NCI-H526 (cell line): ENCODE measurements around the gene C4A.
A peak's percentile ranks its signal among the peaks of the same experiment; 100 is the strongest.
"Not testable (repeated sequence)": the region's sequence is repeated elsewhere in the genome, so short reads cannot be mapped to it uniquely, and the experiment has no call there.

Source experiments
- DNase-seq, 2 experiments: peaks; one replicate each; lab custom pipeline; 2025; lab: John Stamatoyannopoulos, UW

Gene C4A

DNA sequence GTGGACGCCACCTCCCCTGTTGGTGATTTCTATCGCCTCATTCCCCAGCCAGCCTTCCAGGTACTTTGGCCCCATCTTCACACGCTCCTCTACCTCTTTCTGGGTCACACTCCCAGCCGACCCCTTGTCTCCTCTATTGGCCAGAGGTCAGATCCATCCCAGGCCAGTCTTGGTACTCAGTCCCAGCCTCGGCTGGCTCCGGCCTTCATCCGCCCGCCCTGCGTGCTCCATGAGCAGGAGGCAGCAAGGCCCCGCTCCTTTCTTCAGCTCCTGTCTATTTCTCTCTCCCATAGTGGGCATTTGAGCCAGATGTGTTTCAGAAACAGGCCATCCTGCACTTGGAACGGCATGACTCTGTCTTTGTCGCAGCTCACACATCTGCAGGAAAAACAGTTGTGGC, 20.2 kb upstream of the C4A start:
- DNase-seq, result no peak

DNA sequence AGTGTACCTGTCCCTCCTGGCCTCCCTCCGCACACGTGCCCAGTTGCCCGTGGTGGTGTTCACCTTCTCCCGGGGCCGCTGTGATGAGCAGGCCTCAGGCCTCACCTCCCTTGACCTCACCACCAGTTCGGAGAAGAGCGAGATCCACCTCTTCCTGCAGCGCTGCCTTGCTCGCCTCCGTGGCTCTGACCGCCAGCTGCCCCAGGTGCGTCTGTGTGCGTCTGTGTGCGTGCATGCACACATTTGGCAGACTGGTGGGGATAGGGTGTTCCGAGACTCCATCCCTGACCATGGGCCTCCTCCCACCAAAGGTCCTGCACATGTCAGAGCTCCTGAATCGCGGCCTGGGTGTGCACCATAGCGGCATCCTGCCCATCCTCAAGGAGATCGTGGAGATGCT, 17.9 kb upstream of the C4A start:
- no peak for DNase-seq

DNA sequence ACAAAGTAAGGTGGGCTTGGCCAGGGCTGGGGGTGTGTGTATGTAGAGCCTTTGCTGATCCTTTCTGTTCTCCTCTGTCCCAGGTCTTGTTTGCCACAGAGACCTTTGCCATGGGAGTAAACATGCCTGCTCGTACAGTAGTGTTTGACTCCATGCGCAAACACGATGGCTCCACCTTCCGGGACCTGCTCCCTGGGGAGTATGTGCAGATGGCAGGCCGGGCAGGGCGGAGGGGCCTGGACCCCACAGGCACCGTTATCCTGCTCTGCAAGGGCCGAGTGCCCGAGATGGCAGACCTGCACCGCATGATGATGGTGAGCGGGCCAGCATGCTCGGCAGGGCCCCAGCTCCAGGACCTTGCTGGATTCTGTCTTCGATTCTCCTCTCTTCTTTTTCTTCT, 16.2 kb upstream of the C4A start:
- DNase-seq, result no peak

DNA sequence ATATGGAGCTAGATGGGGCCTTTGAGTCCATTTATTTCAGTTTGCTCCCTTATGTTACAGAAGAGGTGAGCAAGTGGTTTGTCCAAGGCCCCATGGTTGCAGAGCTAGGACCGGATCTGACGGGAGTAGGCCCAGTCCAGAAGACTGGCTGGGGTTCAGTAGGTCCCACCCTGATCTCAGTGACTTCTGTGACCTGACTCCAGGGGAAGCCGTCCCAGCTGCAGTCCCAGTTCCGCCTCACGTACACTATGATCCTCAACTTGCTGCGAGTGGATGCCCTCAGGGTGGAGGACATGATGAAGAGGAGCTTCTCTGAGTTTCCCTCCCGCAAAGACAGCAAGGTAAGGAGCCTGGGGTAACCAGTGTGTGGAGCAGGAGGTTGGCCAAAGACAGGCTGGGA, 15.4 kb upstream of the C4A start:
- DNase-seq, result no peak

DNA sequence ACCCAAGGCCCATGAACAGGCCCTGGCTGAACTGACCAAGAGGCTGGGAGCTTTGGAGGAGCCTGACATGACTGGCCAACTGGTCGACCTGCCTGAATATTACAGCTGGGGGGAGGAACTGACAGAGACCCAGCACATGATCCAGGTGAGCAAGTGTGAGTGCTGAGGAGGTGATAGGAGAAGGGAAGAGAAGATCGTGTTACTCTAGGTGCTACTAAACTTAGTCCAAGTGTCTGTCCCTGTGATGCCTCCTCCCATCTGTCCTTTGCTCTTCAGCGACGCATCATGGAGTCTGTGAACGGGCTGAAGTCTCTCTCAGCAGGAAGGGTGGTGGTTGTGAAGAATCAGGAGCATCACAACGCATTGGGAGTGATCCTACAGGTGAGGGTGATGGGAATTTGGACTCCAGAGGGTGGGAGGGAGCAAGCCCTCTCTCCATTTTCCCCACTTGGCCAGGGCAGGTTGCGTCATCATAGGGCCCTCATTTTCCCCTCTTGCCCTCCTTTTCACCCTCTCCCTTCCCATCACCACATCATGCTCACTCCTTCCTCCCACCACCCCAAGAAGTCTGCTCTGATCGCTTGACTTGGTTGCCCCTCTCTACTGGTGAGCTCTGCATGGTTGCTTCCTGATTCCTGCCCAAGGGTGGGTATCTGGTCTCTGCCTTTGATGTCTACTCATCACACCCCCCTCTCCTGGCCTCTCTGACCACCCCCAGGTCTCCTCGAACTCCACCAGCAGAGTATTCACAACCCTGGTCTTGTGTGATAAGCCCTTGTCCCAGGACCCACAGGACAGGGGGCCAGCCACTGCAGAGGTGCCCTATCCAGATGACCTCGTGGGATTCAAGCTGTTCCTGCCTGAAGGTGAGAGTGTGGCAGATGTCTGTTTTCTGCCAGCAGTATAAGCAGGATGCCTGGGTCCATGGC, 14.6 kb upstream of the C4A start:
- DNase-seq, result no peak

DNA sequence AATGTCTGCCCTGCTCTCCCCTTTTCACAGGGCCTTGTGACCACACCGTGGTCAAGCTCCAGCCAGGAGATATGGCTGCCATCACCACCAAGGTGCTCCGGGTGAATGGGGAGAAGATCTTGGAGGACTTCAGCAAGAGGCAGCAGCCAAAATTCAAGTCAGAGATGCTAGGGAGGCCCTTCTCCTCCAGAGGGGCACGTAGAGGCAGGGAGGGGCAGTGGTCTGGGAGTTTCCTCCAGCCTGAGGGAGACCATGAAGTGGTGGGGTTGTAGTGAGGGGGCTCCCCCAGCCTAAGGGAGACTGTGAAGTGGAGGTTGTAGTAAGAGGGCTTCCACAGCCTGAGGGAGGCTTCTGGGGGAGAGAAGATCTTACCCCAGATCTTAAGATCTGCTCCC, 13.9 kb upstream of the C4A start:
- DNase-seq, result no peak

DNA sequence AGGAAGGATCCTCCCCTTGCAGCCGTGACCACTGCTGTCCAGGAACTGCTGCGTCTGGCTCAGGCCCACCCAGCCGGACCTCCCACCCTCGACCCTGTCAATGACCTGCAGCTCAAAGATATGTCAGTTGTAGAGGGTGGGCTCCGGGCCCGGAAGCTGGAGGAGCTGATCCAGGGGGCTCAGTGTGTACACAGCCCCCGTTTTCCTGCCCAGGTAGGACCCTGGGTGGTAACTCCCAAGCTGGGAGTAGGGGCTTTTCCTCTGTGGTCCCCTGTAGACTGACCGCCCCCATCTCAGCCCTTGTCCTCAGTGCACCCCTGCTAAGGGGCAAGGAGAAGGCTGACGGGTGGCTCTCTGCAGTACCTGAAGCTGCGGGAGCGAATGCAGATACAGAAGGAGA, 13.5 kb upstream of the C4A start:
- no peak for DNase-seq

DNA sequence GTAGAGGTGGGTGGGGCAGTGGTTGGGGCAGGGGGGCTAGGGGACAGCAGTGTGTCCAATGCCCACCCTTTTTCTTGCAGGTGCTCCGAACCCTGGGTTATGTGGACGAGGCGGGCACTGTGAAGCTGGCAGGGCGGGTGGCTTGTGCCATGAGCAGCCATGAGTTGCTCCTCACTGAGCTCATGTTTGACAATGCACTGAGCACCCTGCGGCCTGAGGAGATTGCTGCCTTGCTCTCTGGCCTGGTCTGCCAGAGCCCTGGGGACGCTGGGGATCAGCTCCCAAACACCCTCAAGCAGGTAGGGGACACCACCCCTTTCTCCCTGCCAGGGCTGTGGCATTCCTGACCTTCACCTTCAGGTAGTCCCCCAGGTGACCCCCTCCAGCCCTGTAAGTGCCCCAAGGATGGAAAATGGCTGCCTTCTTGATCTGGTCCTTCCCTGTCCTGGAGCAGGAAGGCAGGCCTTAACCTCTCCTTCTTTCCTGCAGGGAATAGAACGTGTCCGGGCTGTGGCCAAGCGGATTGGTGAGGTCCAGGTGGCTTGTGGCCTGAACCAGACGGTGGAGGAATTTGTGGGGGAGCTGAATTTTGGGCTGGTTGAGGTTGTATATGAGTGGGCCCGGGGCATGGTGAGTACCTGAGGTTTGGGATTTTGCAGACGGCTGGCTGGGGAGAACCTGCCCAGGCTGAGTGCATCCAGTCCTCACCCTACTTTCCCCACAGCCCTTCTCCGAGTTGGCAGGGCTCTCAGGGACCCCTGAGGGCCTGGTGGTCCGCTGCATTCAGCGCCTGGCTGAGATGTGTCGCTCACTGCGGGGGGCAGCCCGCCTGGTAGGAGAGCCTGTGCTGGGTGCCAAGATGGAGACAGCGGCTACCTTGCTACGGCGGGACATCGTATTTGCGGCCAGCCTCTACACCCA, 12.8 kb upstream of the C4A start:
- DNase-seq, result no peak

DNA sequence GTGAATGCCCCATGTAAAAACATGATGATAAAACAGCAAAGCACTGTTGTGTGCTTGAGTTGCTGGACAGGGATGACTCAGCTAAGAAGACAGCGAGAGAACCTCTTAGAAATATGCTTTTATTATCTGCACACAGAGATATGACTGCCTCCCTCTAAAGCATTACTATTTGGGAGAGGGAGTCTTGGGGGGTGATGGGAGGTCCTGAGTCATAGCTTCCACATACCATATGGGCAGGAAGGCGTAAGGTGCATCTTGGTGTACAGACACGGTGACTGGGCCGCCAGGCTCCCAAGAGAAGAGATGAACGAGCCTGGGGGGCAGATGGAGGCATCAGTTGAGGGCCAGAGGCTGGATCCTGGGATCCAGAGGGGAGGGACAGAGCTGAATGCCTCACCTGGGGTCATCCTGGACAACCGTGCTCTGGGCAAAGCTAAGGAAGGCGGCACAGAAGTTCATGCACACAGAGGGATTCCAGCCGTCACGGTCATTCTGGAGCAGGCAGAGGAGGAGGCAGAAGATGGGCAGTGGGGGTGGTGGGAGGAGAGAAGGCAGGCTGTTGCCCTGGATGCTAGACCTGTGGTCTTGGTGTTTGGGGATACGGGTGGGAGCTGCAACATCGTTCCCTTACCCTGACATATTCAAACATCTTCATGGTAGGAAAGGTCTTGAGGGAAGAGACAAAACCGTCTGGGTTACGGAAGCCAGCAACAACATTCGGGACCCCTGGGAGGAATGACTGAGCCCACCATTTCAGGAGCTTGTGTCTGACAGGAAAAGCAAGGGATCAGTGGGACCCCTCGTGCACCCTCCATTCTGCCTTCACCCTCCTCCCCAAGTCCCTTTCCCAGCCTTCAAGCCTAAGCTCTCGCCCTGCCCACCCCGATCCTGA, 11.9 kb upstream of the C4A start:
- no peak for DNase-seq

DNA sequence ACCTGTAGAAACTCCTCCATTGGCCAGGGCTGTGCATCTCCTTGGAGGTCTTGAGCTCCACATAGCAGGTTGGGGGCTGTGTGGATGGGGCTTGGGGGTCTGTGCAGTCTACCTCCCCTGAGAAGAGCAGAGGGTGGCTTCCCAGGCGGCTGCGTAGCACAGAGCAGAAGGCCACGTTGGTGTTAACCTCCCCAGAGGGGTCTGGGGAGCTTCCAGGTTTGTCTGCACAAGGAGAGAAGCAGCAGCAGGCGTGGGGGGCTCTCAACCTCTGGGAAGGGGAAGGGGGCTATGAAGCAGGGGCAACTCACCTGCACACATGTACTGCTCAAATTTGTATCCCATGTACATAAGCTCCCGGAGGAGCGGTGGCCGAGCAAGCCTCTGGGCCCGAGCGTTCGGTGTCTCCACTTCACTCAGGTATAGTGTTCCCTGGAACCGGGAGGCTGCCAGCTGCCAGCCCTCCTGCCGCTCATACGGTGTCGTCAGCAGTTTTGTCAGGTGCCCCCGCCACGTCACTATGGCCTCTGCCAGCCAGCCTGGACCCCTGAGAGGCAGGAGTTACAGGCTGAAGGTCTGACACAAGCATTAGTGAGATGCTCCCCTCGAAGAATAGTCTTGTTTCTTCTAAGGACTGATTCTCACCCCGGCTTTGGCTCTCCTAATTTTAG, 11.1 kb upstream of the C4A start:
- peak; percentile 18 to 39 for DNase-seq

DNA sequence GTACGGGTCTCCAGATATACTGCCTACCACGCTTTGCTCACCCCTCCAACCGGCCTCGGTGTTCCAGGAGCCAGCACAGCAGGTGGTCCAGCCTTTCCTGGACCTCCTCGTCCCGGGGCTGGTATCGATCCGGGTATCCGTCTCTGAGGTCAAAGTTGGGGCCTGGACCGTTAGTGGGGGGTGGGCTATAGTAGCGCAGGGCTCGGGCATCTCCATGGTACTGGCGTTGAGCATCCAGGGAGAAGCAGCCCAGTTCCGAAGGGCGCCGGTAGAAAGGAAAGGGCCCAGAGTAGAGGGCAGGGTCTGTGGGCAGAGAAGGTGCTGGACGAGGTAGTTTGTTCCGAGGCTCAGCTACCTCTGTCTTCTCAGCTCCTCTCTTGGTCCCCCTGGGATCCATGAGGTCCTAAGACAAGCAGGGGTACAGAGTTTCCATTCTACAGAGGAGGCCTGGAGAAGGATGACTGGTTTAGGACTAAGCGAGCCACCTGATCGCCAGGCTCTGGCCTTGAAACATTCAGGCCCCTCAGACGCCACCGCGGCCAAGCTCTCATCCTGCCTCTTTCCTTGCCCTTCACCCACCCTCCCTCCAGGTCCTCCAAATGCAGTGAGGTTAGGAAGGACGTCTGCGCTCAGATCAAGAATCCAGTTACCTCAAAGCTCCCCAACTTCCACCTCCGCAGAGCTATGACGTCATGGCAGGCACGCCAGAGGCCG, 10.4 kb upstream of the C4A start:
- DNase-seq, result no peak

DNA sequence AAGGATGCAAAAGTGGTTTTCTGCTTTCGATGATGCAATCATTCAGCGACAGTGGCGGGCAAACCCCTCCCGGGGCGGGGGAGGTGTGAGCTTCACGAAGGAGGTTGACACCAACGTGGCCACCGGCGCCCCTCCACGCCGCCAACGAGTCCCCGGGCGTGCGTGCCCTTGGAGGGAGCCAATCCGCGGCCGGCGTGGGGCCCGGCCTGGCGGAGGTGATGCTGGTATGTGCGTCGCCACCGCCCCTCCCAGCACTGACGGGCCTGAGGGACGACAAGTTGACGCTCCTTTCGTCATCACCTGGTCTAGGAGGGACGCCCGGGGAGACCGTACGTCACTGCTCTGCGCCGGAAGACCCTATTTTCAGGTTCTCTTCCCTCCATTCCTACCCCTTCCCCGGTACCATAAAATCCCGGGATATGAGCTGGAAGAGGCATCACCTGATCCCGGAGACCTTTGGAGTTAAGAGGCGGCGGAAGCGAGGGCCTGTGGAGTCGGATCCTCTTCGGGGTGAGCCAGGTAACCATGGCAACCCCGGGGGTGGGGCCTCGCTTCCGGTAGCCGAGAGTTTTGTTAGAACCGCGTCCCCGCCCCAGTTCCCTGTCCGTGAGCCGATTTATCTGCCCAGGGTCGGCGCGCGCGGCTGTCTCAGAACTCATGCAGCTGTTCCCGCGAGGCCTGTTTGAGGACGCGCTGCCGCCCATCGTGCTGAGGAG, 9.7 kb upstream of the C4A start, which contains the start of gene DXO:
DXO (minus strand) TSS at position 146 of the 716 bp plus-strand sequence. CDS start 463 bp downstream, outside the sequence.
- DNase-seq, result peak; percentile 97 to 98

DNA sequence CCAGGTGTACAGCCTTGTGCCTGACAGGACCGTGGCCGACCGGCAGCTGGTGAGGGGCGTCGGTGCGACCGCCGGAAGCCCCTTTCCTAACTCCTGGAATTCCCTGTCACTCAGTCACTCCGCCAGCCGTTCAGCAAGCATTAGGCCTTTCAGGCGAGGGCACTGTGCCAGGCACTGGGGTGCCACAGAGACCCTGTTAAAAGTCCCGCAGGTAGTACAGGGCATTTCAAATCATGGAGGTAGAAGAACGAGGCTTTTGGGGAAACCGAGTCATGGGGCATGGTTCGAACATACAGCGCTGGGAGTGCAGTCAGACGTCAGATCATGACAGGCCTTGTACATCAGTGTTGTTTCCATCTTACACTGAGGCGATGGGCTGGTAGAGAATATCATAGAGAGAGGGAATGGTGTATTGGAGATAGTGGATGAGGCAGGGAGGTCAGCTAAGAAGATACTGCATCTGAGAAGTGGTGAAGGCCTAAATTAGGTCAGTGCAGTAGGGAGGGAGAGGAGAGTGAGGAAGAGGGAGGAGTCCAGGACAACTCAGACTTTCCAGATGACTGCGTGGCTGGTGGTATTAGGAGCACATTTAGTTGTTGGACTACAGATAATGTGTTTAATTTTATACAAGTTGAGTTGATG, 9.0 kb upstream of the C4A start:
- DNase-seq, result no peak

DNA sequence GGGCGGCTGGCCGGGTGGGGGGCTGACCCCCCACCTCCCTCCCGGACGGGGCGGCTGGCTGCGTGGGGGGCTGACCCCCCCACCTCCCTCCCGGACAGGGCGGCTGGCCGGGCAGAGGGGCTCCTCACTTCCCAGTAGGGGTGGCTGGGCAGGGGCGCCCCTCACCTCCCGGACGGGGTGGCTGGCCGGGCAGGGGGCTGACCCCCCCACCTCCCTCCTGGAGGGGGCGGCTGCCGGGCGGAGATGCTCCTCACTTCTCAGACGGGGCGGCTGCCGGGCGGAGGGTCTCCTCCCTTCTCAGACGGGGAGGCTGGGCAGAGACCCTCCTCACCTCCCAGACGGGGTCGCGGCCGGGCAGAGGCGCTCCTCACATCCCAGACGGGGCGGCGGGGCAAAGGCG, 5.8 kb upstream of the C4A start:
- not testable (repeated sequence) for DNase-seq

DNA sequence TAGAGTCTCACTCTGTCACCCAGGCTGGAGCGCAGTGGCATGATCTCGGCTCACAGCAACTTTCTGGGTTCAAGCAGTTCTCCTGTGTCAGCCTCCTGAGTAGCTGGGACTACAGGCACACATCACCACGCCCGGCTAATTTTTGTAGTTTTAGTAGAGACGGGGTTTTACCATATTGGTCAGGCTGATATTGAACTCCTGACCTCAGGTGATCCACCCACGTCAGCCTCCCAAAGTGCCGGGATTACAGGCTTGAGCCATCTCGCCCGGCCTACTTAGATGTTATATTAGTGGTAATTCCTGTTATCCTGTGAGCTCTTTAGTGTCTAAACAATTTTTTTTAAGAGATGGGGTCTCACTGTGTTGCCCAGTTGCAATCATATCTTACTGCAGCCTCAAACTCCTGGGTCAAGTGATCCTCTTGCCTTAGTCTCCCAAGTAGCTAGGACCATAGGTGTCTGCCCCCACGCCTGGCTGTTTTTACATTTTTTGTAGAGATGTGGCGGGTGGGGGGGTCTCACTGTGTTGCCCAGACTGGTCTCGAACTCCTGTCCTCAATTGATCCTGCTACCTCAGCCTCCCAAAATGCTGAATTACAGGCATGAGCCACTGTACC, 3.9 kb upstream of the C4A start:
- DNase-seq, result no peak

DNA sequence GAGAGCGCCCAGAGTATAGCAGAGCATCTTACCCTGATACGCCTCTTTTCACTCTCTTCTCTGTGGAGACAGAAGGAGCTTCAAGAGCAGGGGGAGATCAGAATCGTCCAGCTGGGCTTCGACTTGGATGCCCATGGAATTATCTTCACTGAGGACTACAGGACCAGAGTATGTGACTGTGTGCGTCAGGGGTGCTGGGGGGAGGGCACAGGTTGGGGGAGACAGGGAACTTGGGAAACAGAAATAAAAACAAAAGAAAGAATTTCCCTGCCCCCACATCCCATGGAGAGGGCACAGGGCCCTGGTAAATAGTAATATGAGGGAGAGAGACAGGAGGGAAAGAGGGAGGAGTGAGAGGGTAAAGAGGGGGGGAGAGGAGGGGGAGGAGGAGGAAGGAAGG, 3.0 kb upstream of the C4A start:
- no peak for DNase-seq

DNA sequence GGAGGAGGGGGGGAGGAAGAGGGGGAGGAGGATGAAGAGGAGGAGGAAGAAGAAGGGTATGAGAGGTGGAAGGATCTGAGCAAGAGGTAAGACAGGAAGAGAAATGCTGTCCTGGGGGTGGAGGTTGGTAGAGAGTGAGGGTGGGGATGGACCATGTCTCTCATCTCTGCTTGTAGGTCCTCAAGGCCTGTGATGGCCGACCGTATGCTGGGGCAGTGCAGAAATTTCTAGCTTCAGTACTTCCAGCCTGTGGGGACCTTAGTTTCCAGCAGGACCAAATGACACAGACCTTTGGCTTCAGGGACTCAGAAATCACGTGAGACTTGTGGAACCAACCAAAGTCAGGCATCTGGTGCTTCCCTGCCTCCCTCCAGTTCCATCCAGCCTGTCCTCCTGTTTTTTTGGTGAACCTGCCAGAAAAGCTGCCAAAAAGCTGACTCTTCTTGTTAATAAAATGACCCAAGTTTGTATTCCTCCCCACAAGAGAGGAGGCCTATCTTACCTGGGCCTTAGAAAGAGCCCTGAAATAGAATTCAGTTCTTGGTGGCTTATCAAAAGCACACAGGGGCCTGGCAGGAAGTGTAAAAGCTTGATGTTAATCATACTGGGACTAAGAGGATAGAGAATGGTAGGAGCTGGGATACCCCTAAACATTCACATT, 2.5 kb upstream of the C4A start:
- no peak for DNase-seq

DNA sequence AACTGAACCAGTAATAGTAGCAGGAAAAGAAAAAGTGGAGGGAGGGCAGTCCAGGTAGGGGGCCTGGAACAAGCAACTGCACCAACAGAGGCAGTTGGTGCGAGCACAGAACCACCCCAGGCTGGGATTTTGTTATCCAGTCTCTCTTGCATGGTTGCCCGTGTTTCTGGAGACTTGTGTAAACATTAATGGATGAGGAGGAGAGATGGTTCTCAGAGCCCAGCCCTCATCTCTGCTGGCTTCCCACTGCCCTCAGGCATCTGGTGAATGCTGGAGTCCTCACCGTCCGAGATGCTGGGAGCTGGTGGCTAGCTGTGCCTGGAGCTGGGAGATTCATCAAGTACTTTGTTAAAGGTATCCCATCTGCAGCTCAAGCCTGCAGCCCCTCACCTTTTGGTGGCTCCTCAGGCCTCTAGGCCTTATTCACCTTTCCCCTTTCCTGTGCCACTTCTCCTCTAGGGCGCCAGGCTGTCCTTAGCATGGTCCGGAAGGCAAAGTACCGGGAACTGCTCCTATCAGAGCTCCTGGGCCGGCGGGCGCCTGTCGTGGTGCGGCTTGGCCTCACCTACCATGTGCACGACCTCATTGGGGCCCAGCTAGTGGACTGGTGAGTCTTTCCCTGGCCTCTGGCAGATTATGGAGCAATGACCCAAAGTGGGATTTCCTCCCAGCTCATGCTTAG, 1.5 kb upstream of the C4A start:
- DNase-seq, result not testable (repeated sequence)
